HCT116 (cell line): ENCODE measurements around the gene HJURP. TPM values are rescaled to one million over a fixed set of nuclear protein-coding genes. Genes with fewer than 3 reads are reported as not detected.

Experiments used
- ATAC-seq: fragments of 200-7000 bp; cut with Tn5 transposase; 2 replicates; pipeline ENCODE4 v1.9.1; 2020; ENCODE audit warnings: mild to moderate bottlenecking, moderate library complexity
- BruUV-seq: library from RNA; stranded (reverse); fragments of 400-500 nt; replicated peaks from 2 replicates; lab custom pipeline; 2021; lab: Mats Ljungman, UMichigan
- CTCF ChIA-PET: fragments of 300-600 bp; sonication (Branson Sonifier 250); formaldehyde crosslinking; loops from one replicate; lab custom pipeline; 2021; ENCODE audit warnings: antibody characterized with exemption; lab: Charles Lee
- POLR2A ChIA-PET: fragments of 300-600, 350-600 bp; sonication (Branson Sonifier 250); formaldehyde crosslinking; loops from one replicate; lab custom pipeline; 2021; ENCODE audit warnings: antibody characterized with exemption; lab: Charles Lee
- RAD21 ChIA-PET, 2 experiments: fragments of 300-600 bp; sonication (Branson Sonifier 250); formaldehyde crosslinking; loops; one replicate each; lab custom pipeline; 2023; ENCODE audit warnings: low total read pairs in 2 of 2; ENCODE audit not compliant: uncharacterized antibody in 2 of 2, unreplicated experiment in 2 of 2, low non-redundant PET in 1 of 2; lab: Charles Lee
- DNase-seq: peaks from one replicate; pipeline ENCODE4 v3.0.0-alpha.2; 2010; ENCODE audit warnings: low read depth, low spot score
- H2AFZ ChIP-seq: fragments of 200-600 bp; shearing (Covaris generic), sonication (generic); 2 replicates; pipeline ENCODE4 v1.6.1; 2017; ENCODE audit warnings: low read depth, mixed run types, mixed read lengths, antibody characterized with exemption, low read length; ENCODE audit not compliant: poor library complexity, severe bottlenecking
- H3K27ac ChIP-seq: 2 replicates; pipeline ENCODE4 v1.5.1; 2012; ENCODE audit warnings: low read depth, low read length
- H3K27me3 ChIP-seq: fragments of 200-600 bp; sonication (generic); 2 replicates; pipeline ENCODE4 v1.6.1; 2016; ENCODE audit warnings: mixed run types, low read length, mixed read lengths; ENCODE audit not compliant: insufficient read depth
- H3K36me3 ChIP-seq, 2 experiments: fragments of 200-500 bp in 1 of 2; fragments of 200-600 bp in 1 of 2; sonication (Bioruptor generic) in 1 of 2; sonication (generic) in 1 of 2; 2 replicates each; pipeline versions ENCODE4 v1.5.1 to v1.6.1; 2014 to 2016; ENCODE audit warnings: low read length in 2 of 2, inconsistent platforms in 1 of 2, mixed read lengths in 1 of 2, mixed run types in 1 of 2; ENCODE audit not compliant: insufficient read depth in 2 of 2, control insufficient read depth in 1 of 2
- H3K4me1 ChIP-seq, 2 experiments: fragments of 200-600 bp in 1 of 2; sonication (generic) in 1 of 2; 2 replicates each; pipeline versions ENCODE4 v1.5.1 to v1.6.1; 2012 to 2017; ENCODE audit warnings: low read length in 2 of 2, inconsistent platforms in 1 of 2, mild to moderate bottlenecking in 1 of 2, mixed read lengths in 1 of 2, mixed run types in 1 of 2, moderate library complexity in 1 of 2; ENCODE audit not compliant: insufficient read depth in 2 of 2, control insufficient read depth in 1 of 2
- H3K4me2 ChIP-seq: fragments of 200-600 bp; sonication (generic); 2 replicates; pipeline ENCODE4 v1.6.1; 2017; ENCODE audit warnings: mixed run types, low read length, mixed read lengths
- H3K4me3 ChIP-seq, 2 experiments: fragments of 200-600 bp in 1 of 2; sonication (generic) in 1 of 2; replicated peaks in 1 of 2; 2 replicates each; pipeline ENCODE4 v1.5.1; 2011 to 2016; ENCODE audit warnings: low read length in 2 of 2, control low read depth in 1 of 2, low read depth in 1 of 2, mild to moderate bottlenecking in 1 of 2, mixed read lengths in 1 of 2, mixed run types in 1 of 2
- H3K79me2 ChIP-seq: fragments of 200-600 bp; sonication (generic); 2 replicates; pipeline ENCODE4 v1.6.1; 2017; ENCODE audit warnings: mild to moderate bottlenecking, mixed run types, low read length, moderate library complexity, mixed read lengths; ENCODE audit not compliant: insufficient read depth
- H3K9ac ChIP-seq: fragments of 200-600 bp; sonication (generic); 2 replicates; pipeline ENCODE4 v1.6.1; 2016; ENCODE audit warnings: low read length, mixed read lengths
- H3K9me2 ChIP-seq: fragments of 200-600 bp; sonication (generic), shearing (Covaris generic); 2 replicates; pipeline ENCODE4 v1.6.1; 2017; ENCODE audit warnings: mixed run types, mild to moderate bottlenecking, moderate library complexity; ENCODE audit not compliant: insufficient read depth
- H3K9me3 ChIP-seq, 2 experiments: fragments of 200-500 bp in 1 of 2; fragments of 200-600 bp in 1 of 2; sonication (Bioruptor generic) in 1 of 2; sonication (generic) in 1 of 2; 2 replicates each; pipeline ENCODE4 v1.6.1; 2014 to 2017; ENCODE audit warnings: low read length in 2 of 2, mixed read lengths in 2 of 2, inconsistent platforms in 1 of 2, low read depth in 1 of 2, mild to moderate bottlenecking in 1 of 2, mixed run types in 1 of 2, moderate library complexity in 1 of 2; ENCODE audit not compliant: control insufficient read depth in 1 of 2, insufficient read depth in 1 of 2
- H4K20me1 ChIP-seq: fragments of 200-600 bp; sonication (generic), shearing (Covaris generic); 2 replicates; pipeline ENCODE4 v1.6.1; 2017; ENCODE audit warnings: mixed run types, mild to moderate bottlenecking, moderate library complexity; ENCODE audit not compliant: insufficient read depth
- EGR1 ChIP-seq: IDR thresholded peaks from 2 replicates; pipeline ENCODE4 v1.6.1; 2012; ENCODE audit warnings: low read depth
- EZH2phosphoT487 ChIP-seq: fragments of 200-600 bp; IDR thresholded peaks from 2 replicates; pipeline ENCODE4 v1.6.1; 2018; ENCODE audit warnings: antibody characterized with exemption, borderline replicate concordance
- JUND ChIP-seq: IDR thresholded peaks from 2 replicates; pipeline ENCODE4 v1.6.1; 2012
- SIN3A ChIP-seq: IDR thresholded peaks from 2 replicates; pipeline ENCODE4 v1.6.1; 2012; ENCODE audit warnings: low read depth
- SP1 ChIP-seq: IDR thresholded peaks from 2 replicates; pipeline ENCODE4 v1.6.1; 2012; ENCODE audit warnings: low read depth
- TCF7L2 ChIP-seq: IDR thresholded peaks from 2 replicates; pipeline ENCODE4 v1.7.0; 2011; ENCODE audit warnings: borderline replicate concordance, inconsistent platforms; ENCODE audit not compliant: insufficient read depth, insufficient read length; ENCODE audit errors: extremely low read depth
- intact Hi-C: fragments of 100-400 bp; cut with micrococcal nuclease; formaldehyde crosslinking; loops from 2 replicates; pipeline ENCODE4 v1.10.0; 2022
- total RNA-seq: library from RNA; stranded (reverse); gene quantifications from one replicate; pipeline ENCODE4 v1.2.1, GENCODE V29; 2021; ENCODE audit not compliant: unreplicated experiment
- TF ChIP-seq, protein P1 (sequence below): IDR thresholded peaks from 2 replicates; pipeline ENCODE4 v1.6.1; 2012
- TF ChIP-seq, protein P2 (sequence below), 3 experiments: fragments of 200-600 bp in 1 of 3; sonication (generic) in 1 of 3; IDR thresholded peaks in 2 of 3; conservative IDR thresholded peaks in 1 of 3; 2 replicates each; pipeline ENCODE4 v1.5.1; 2012 to 2017; ENCODE audit warnings: low read depth in 2 of 3, low read length in 2 of 3, antibody characterized with exemption in 1 of 3, borderline replicate concordance in 1 of 3, control low read depth in 1 of 3, mild to moderate bottlenecking in 1 of 3, mixed read lengths in 1 of 3, mixed run types in 1 of 3, moderate library complexity in 1 of 3; ENCODE audit not compliant: insufficient read depth in 1 of 3
- TF ChIP-seq, protein P3 (sequence below): IDR thresholded peaks from 2 replicates; pipeline ENCODE4 v1.6.1; 2011; ENCODE audit warnings: mild to moderate bottlenecking, low read length, moderate library complexity; ENCODE audit not compliant: insufficient replicate concordance; ENCODE audit errors: extremely low read depth

Gene HJURP
- total RNA-seq, 1 experiment from 2014 or later: 64.1 TPM

DNA sequence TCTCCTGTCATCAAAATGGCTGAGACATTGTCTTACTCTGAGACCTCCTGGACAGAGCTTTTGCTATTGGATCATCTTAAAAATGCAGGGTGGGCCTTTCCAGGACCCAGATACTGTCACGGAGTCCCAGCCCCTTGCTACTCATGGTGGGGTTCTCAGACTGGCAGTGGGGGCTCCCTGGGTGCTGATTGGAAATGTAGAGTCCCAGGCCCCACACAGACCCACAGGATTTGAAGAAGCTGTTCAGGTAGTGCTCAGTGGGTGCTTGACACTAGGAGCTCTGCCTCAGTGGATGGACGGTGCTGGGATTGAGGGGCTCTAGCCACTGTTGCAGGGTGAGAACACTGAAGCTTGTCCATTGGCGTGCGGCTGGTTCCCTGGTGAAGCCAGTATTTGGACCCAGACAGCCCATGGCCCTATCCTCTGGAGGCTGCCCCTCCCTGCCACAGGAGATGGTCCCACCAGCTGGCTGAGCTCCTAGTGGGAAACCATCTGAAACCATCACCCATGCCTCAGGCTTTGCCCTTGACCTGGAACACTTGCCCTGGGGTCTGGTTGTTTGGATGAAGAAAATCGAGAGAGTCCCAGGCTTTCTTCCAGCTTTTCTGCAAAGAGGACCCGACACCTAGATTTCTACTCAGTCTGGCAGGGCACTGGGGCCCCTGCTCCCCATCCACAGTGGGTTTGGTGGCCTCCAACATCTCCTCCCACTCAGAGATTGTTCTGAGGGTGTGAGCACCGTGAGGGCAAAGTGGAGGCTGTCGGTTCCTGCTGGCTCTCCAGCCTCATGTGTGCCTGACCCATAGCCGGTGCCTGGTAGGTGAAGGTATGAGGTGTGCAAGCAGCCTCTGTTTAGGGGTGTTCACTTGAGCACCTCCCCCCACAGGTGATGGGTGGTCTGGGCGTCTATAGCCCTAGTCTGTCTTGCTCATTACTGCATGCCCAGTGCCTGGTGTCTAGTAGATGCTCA lies 46.1 kb downstream of the HJURP start:
- H3K4me3 ChIP-seq: no peak overlapping the region
- no peaks in the 10 kb centered on the region; the same call in 1 of the 2 replicates for H3K27me3 ChIP-seq
- no TSS peak for BruUV-seq
- TF ChIP-seq SIN3A: no peak
- no peak for TF ChIP-seq EZH2phosphoT487
- TF ChIP-seq, protein P1, sequence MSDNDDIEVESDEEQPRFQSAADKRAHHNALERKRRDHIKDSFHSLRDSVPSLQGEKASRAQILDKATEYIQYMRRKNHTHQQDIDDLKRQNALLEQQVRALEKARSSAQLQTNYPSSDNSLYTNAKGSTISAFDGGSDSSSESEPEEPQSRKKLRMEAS: no peak
- TF ChIP-seq, protein P2, sequence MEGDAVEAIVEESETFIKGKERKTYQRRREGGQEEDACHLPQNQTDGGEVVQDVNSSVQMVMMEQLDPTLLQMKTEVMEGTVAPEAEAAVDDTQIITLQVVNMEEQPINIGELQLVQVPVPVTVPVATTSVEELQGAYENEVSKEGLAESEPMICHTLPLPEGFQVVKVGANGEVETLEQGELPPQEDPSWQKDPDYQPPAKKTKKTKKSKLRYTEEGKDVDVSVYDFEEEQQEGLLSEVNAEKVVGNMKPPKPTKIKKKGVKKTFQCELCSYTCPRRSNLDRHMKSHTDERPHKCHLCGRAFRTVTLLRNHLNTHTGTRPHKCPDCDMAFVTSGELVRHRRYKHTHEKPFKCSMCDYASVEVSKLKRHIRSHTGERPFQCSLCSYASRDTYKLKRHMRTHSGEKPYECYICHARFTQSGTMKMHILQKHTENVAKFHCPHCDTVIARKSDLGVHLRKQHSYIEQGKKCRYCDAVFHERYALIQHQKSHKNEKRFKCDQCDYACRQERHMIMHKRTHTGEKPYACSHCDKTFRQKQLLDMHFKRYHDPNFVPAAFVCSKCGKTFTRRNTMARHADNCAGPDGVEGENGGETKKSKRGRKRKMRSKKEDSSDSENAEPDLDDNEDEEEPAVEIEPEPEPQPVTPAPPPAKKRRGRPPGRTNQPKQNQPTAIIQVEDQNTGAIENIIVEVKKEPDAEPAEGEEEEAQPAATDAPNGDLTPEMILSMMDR (IDR thresholded peaks at IDR 0.05 in 2 of 3, conservative IDR thresholded peaks at IDR 0.05 in 1 of 3; ENCODE audit: borderline replicate concordance in 1 of 3, insufficient read depth in 1 of 3, low read depth in 2 of 3, low read length in 2 of 3): no peak
- no peak for TF ChIP-seq TCF7L2
- no peak for TF ChIP-seq JUND
- TF ChIP-seq, protein P3, sequence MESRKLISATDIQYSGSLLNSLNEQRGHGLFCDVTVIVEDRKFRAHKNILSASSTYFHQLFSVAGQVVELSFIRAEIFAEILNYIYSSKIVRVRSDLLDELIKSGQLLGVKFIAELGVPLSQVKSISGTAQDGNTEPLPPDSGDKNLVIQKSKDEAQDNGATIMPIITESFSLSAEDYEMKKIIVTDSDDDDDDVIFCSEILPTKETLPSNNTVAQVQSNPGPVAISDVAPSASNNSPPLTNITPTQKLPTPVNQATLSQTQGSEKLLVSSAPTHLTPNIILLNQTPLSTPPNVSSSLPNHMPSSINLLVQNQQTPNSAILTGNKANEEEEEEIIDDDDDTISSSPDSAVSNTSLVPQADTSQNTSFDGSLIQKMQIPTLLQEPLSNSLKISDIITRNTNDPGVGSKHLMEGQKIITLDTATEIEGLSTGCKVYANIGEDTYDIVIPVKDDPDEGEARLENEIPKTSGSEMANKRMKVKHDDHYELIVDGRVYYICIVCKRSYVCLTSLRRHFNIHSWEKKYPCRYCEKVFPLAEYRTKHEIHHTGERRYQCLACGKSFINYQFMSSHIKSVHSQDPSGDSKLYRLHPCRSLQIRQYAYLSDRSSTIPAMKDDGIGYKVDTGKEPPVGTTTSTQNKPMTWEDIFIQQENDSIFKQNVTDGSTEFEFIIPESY: no peak
- TF ChIP-seq EGR1: no peak
- no peak for TF ChIP-seq SP1
- H3K4me2 ChIP-seq: no peak overlapping the region
- H3K9me3 ChIP-seq: no peaks in the 10 kb centered on the region
- DNase-seq (no peak), ATAC-seq (no peak)
- POLR2A ChIA-PET: no interaction called here
- CTCF ChIA-PET: no interaction called here
- H3K9me2 ChIP-seq: no peaks in the 10 kb centered on the region
- no peak overlapping the region for H3K9ac ChIP-seq
- no peaks in the 10 kb centered on the region for H3K4me1 ChIP-seq
- RAD21 ChIA-PET: no interaction called here
- H4K20me1 ChIP-seq: no peaks in the 10 kb centered on the region
- no peak overlapping the region for H3K27ac ChIP-seq
- H3K79me2 ChIP-seq: no peaks in the 10 kb centered on the region
- intact Hi-C loops: no loop called here
- no peak overlapping the region for H2AFZ ChIP-seq
- no peaks in the 10 kb centered on the region for H3K36me3 ChIP-seq
